GM10847 (cell line): ENCODE measurements around the gene RAD51B.

Experiments used
- POLR2A ChIP-seq: IDR thresholded peaks from 2 replicates; pipeline ENCODE4 v1.6.1; 2011; ENCODE audit not compliant: insufficient read length; ENCODE audit errors: extremely low read depth

The RAD51B gene

GRCh38 chr14:68663385-68664076 lies 844.0 kb downstream of the RAD51B start:
- TF ChIP-seq POLR2A, result no peak

- TF ChIP-seq POLR2A, result no peak
Measured at GRCh38 chr14:68664225-68664681, 844.7 kb downstream of the RAD51B start.

GRCh38 chr14:68665131-68665530 lies 845.6 kb downstream of the RAD51B start:
- no peak for TF ChIP-seq POLR2A

- no peak for TF ChIP-seq POLR2A
Measured at GRCh38 chr14:68665792-68666204, 846.2 kb downstream of the RAD51B start.

- no peak for TF ChIP-seq POLR2A
Measured at GRCh38 chr14:68666236-68666635, 846.7 kb downstream of the RAD51B start.

- no peak for TF ChIP-seq POLR2A
Measured at GRCh38 chr14:68666899-68667298, 847.3 kb downstream of the RAD51B start.

GRCh38 chr14:68667313-68667791 lies 847.8 kb downstream of the RAD51B start:
- no peak for TF ChIP-seq POLR2A

GRCh38 chr14:68668028-68668427 lies 848.4 kb downstream of the RAD51B start:
- no peak for TF ChIP-seq POLR2A

- no peak for TF ChIP-seq POLR2A
Measured at GRCh38 chr14:68668531-68668930, 849.0 kb downstream of the RAD51B start.

- TF ChIP-seq POLR2A, result no peak
Measured at GRCh38 chr14:68669111-68669511, 849.5 kb downstream of the RAD51B start.

GRCh38 chr14:68669603-68670358 lies 850.2 kb downstream of the RAD51B start:
- TF ChIP-seq POLR2A, result no peak

- TF ChIP-seq POLR2A, result no peak
Measured at GRCh38 chr14:68670359-68670715, 850.8 kb downstream of the RAD51B start.

GRCh38 chr14:68671909-68672308 lies 852.3 kb downstream of the RAD51B start:
- TF ChIP-seq POLR2A, result no peak

- no peak for TF ChIP-seq POLR2A
Measured at GRCh38 chr14:68672609-68673285, 853.2 kb downstream of the RAD51B start.

- TF ChIP-seq POLR2A, result no peak
Measured at GRCh38 chr14:68673464-68673863, 853.9 kb downstream of the RAD51B start.

GRCh38 chr14:68674538-68675232 lies 855.1 kb downstream of the RAD51B start:
- TF ChIP-seq POLR2A, result no peak

GRCh38 chr14:68675233-68675577 lies 855.6 kb downstream of the RAD51B start:
- TF ChIP-seq POLR2A, result no peak
